HepG2 (cell line): Measurements from ENCODE around the gene IGLON5. TPM values are rescaled to one million over a fixed set of nuclear protein-coding genes. Genes with fewer than 3 reads are reported as not detected.

Experiments
- ATAC-seq: fragments of 200-7000 bp; cut with Tn5 transposase; 3 replicates; pipeline ENCODE4 v1.9.1; 2020; ENCODE audit warnings: mild to moderate bottlenecking, moderate library complexity
- BruUV-seq: library from RNA; stranded (reverse); fragments of 400-500 nt; replicated peaks from 2 replicates; lab custom pipeline; 2021; lab: Mats Ljungman, UMichigan
- CTCF ChIA-PET: fragments of 300-600 bp; formaldehyde crosslinking; extraction: SDS; loops from one replicate; lab custom pipeline; 2021; ENCODE audit warnings: low total read pairs, inconsistent platforms, low intra/inter-chr PET ratio; lab: Yijun Ruan, JAX
- POLR2A ChIA-PET: fragments of 350-600 bp; sonication (Branson Sonifier 250); formaldehyde crosslinking; loops from one replicate; lab custom pipeline; 2020; ENCODE audit warnings: antibody characterized with exemption, inconsistent platforms; lab: Yijun Ruan, JAX
- DNase-seq: peaks from one replicate; pipeline ENCODE4 v3.0.0-alpha.2; 2015; ENCODE audit warnings: low spot score
- FAIRE-seq: peaks from 3 replicates; lab custom pipeline; 2011; peaks lifted over from hg19 to GRCh38; lab: Jason Lieb, UNC
- H2AFZ ChIP-seq: one replicate; pipeline ENCODE4 v1.6.1; 2011; ENCODE audit warnings: low read length, inconsistent platforms
- H3K27ac ChIP-seq: fragments of 300-600 bp; 3 replicates; pipeline ENCODE4 v1.8.0; 2011; ENCODE audit warnings: mixed run types, mild to moderate bottlenecking, mixed read lengths, low read length, inconsistent platforms; ENCODE audit not compliant: insufficient read depth; ENCODE audit errors: extremely low read length
- H3K27me3 ChIP-seq, 2 experiments: fragments of 200-600 bp in 1 of 2; 2 replicates in 1 of 2; 3 replicates in 1 of 2; pipeline versions ENCODE4 v1.6.0 to v1.8.0; 2011; ENCODE audit warnings: low read length in 2 of 2, mild to moderate bottlenecking in 2 of 2, moderate library complexity in 2 of 2, inconsistent platforms in 1 of 2; ENCODE audit not compliant: insufficient read depth in 2 of 2, control insufficient read depth in 1 of 2
- H3K36me3 ChIP-seq, 2 experiments: fragments of 200-600 bp in 1 of 2; replicated peaks in 1 of 2; 2 replicates in 1 of 2; 3 replicates in 1 of 2; pipeline versions ENCODE4 v1.5.1 to v1.8.0; 2011; ENCODE audit warnings: low read length in 2 of 2, inconsistent platforms in 1 of 2; ENCODE audit not compliant: insufficient read depth in 2 of 2, control insufficient read depth in 1 of 2
- H3K4me1 ChIP-seq: 2 replicates; pipeline ENCODE4 v1.5.1; 2012; ENCODE audit warnings: low read length, inconsistent platforms; ENCODE audit not compliant: insufficient read depth
- H3K4me2 ChIP-seq: 2 replicates; pipeline ENCODE4 v1.6.0; 2011; ENCODE audit warnings: low read depth, low read length, inconsistent platforms
- H3K4me3 ChIP-seq, 3 experiments: fragments of 200-600 bp in 1 of 3; sonication (generic), shearing (Covaris generic) in 1 of 3; replicated peaks in 1 of 3; 2 replicates each; pipeline ENCODE4 v1.5.1; 2011 to 2016; ENCODE audit warnings: low read length in 3 of 3, inconsistent platforms in 2 of 3, low read depth in 2 of 3, mild to moderate bottlenecking in 2 of 3, control low read depth in 1 of 3, mixed read lengths in 1 of 3; ENCODE audit not compliant: insufficient read depth in 1 of 3
- H3K79me2 ChIP-seq: one replicate; pipeline ENCODE4 v1.6.1; 2011; ENCODE audit warnings: low read length, inconsistent platforms; ENCODE audit not compliant: insufficient read depth
- H3K9ac ChIP-seq: 2 replicates; pipeline ENCODE4 v1.6.0; 2011; ENCODE audit warnings: mild to moderate bottlenecking, low read depth, low read length, inconsistent platforms; ENCODE audit not compliant: insufficient read depth
- H3K9me3 ChIP-seq: 2 replicates; pipeline ENCODE4 v1.5.1; 2012; ENCODE audit warnings: mild to moderate bottlenecking, low read length
- H4K20me1 ChIP-seq: 2 replicates; pipeline ENCODE4 v1.6.0; 2011; ENCODE audit warnings: inconsistent platforms, mild to moderate bottlenecking, low read length, moderate library complexity; ENCODE audit not compliant: insufficient read depth
- CCDC6 ChIP-seq: sonication (generic); formaldehyde crosslinking; IDR thresholded peaks from 2 replicates; pipeline ENCODE4 v1.8.1; 2022; ENCODE audit warnings: mild to moderate bottlenecking, missing genetic modification reagents, moderate library complexity
- FOXJ3 ChIP-seq: sonication (generic); formaldehyde crosslinking; IDR thresholded peaks from 2 replicates; pipeline ENCODE4 v1.4.0; 2020; ENCODE audit warnings: missing genetic modification reagents, mild to moderate bottlenecking, borderline replicate concordance
- FOXO4 ChIP-seq: sonication (generic); formaldehyde crosslinking; conservative IDR thresholded peaks from 2 replicates; pipeline ENCODE4 v1.8.1; 2023; ENCODE audit warnings: missing genetic modification reagents
- MTF1 ChIP-seq: sonication (generic); formaldehyde crosslinking; IDR thresholded peaks from 2 replicates; pipeline ENCODE4 v1.5.0; 2020; ENCODE audit warnings: missing genetic modification reagents
- NR2F1 ChIP-seq, 2 experiments: fragments of 450-650 bp in 1 of 2; formaldehyde crosslinking in 1 of 2; IDR thresholded peaks; 2 replicates each; pipeline versions ENCODE4 v1.5.0 to v1.6.1; 2016 to 2020; ENCODE audit warnings: mild to moderate bottlenecking in 1 of 2, missing compliant biosample characterization in 1 of 2, missing genetic modification reagents in 1 of 2, moderate library complexity in 1 of 2
- PLRG1 ChIP-seq: fragments of 450-650 bp; conservative IDR thresholded peaks from 2 replicates; pipeline ENCODE4 v1.6.1; 2016
- POGZ ChIP-seq: sonication (generic); formaldehyde crosslinking; IDR thresholded peaks from 2 replicates; pipeline ENCODE4 v1.4.0; 2020; ENCODE audit warnings: mild to moderate bottlenecking, missing genetic modification reagents
- ZNF142 ChIP-seq: sonication (generic); formaldehyde crosslinking; IDR thresholded peaks from 2 replicates; pipeline ENCODE4 v1.4.0; 2020; ENCODE audit warnings: missing genetic modification reagents
- ZNF530 ChIP-seq: sonication (generic); formaldehyde crosslinking; IDR thresholded peaks from 2 replicates; pipeline ENCODE4 v1.5.0; 2020; ENCODE audit warnings: low read depth, mild to moderate bottlenecking, missing genetic modification reagents
- ZNF747 ChIP-seq: sonication (generic); formaldehyde crosslinking; IDR thresholded peaks from 2 replicates; pipeline ENCODE4 v1.8.1; 2023; ENCODE audit warnings: missing genetic modification reagents, mild to moderate bottlenecking, borderline replicate concordance
- ZNF841 ChIP-seq: sonication (generic); formaldehyde crosslinking; IDR thresholded peaks from 2 replicates; pipeline ENCODE4 v1.8.1; 2023; ENCODE audit warnings: missing genetic modification reagents, borderline replicate concordance
- WGBS: methylation state at CpG from one replicate; pipeline ENCODE4 v1.1.6; 2017; ENCODE audit warnings: low lambda C conversion rate; 5-methylcytosine and 5-hydroxymethylcytosine counted together
- in situ Hi-C: cut with HindIII; loops from 2 replicates; pipeline ENCODE4 v1.10.0; 2017; ENCODE audit warnings: low pct_unique_long_range_greater_than_20kb; ENCODE audit not compliant: extremely low pct_ligation_motif_present
- intact Hi-C: fragments of 100-400 bp; cut with micrococcal nuclease; formaldehyde crosslinking; loops from one replicate; pipeline ENCODE4 v1.10.0; 2022; ENCODE audit not compliant: unreplicated experiment
- polyA plus RNA-seq, 8 experiments: library from polyadenylated mRNA; depleted of rRNA in 3 of 8; stranded (reverse) in 7 of 8; unstranded in 1 of 8; fragments of >200 nt; fragmentation: Illumina TruSeq in 4 of 8; extraction: Trizol in 4 of 8; gene quantifications; 2 replicates each; pipeline versions ENCODE4 v1.2.1 to v1.2.3, GENCODE V29; 2011 to 2016; ENCODE audit warnings: low read depth in 4 of 8, missing spikeins in 1 of 8, mixed read lengths in 1 of 8; ENCODE audit not compliant: insufficient read depth in 1 of 8
- total RNA-seq, 5 experiments: library from RNA; depleted of rRNA; stranded (reverse); fragments of >200 nt; fragmentation: Illumina TruSeq; extraction: Trizol; gene quantifications; 2 replicates each; pipeline ENCODE4 v1.2.3, GENCODE V29; 2016; ENCODE audit warnings: low read depth in 1 of 5

The IGLON5 gene
- total and polyA plus RNA-seq, 2 of the 13 experiments (the other 11 are each of a cell fraction or from before 2014, with no cell fraction given), result 0.04 to 5.7 TPM

- Histone ChIP-seq H3K36me3 (no peaks in the 10 kb centered on the region), H2AFZ (no peak overlapping the region), H3K4me2 (no peak overlapping the region), H3K27me3 (peaks cover 4 to 20% of the 10 kb centered on the region in 2 experiments), H3K27ac (no peak overlapping the region), H4K20me1 (no peaks in the 10 kb centered on the region), H3K9ac (no peak overlapping the region), H3K79me2 (no peaks in the 10 kb centered on the region), H3K4me1 (peaks cover 8% of the 10 kb centered on the region; the same call in 1 of the 2 replicates), H3K9me3 (no peaks in the 10 kb centered on the region), H3K4me3 (no peak overlapping the region)
- intact Hi-C loops (no loop called here), in situ Hi-C loops (no loop called here)
- DNase-seq (no peak), FAIRE-seq (no peak), ATAC-seq (no peak)
- ChIA-PET POLR2A (no interaction called here), CTCF (no interaction called here)
- WGBS, result 56% methylated on average over 26 of the region's 26 CpGs
- TF ChIP-seq PLRG1 (no peak), NR2F1 (CRISPR knock-in tag; IDR thresholded peaks at IDR 0.05) (no peak), FOXO4 (CRISPR knock-in tag) (no peak), ZNF142 (CRISPR knock-in tag) (no peak), ZNF747 (CRISPR knock-in tag) (no peak), MTF1 (CRISPR knock-in tag) (no peak), POGZ (no peak), ZNF841 (CRISPR knock-in tag) (no peak), CCDC6 (CRISPR knock-in tag) (no peak), ZNF530 (CRISPR knock-in tag) (no peak), FOXJ3 (CRISPR knock-in tag) (no peak)
- no TSS peak for BruUV-seq
Observed at GRCh38 chr19:51271067-51271466, 40.4 kb upstream of the IGLON5 start.
